Measurements from ENCODE around the gene INTS6.
A peak's percentile ranks its signal among the peaks of the same experiment; 100 is the strongest.
"Not testable (repeated sequence)": the region's sequence is repeated elsewhere in the genome, so short reads cannot be mapped to it uniquely, and the experiment has no call there.

Gene INTS6

GRCh38 chr13:51453959-51454703 lies 1.3 kb upstream of the INTS6 start:
- DNase-seq: no peak

- peak; percentile 44 for DNase-seq
Measured at GRCh38 chr13:51453207-51453958, 547 bp upstream of the INTS6 start.

GRCh38 chr13:51451467-51452360 lies 1.1 kb downstream of the INTS6 start:
- peak; percentile 33 for DNase-seq

- DNase-seq: no peak
Measured at GRCh38 chr13:51451134-51451466, 1.7 kb downstream of the INTS6 start.

- no peak for DNase-seq
Measured at GRCh38 chr13:51449018-51449417, 3.8 kb downstream of the INTS6 start.

- DNase-seq: no peak
Measured at GRCh38 chr13:51444922-51445321, 7.9 kb downstream of the INTS6 start.

- no peak for DNase-seq
Measured at GRCh38 chr13:51440381-51440780, 12.5 kb downstream of the INTS6 start.

- no peak for DNase-seq
Measured at GRCh38 chr13:51437550-51438127, 15.2 kb downstream of the INTS6 start.

GRCh38 chr13:51435002-51435578 lies 17.7 kb downstream of the INTS6 start:
- no peak for DNase-seq

GRCh38 chr13:51432576-51432975 lies 20.3 kb downstream of the INTS6 start:
- DNase-seq: no peak

- DNase-seq: no peak
Measured at GRCh38 chr13:51426982-51427381, 25.9 kb downstream of the INTS6 start.

GRCh38 chr13:51425410-51426042 lies 27.3 kb downstream of the INTS6 start:
- DNase-seq: no peak

- no peak for DNase-seq
Measured at GRCh38 chr13:51423766-51424165, 29.1 kb downstream of the INTS6 start.

GRCh38 chr13:51422484-51422883 lies 30.4 kb downstream of the INTS6 start:
- DNase-seq: no peak

- DNase-seq: no peak
Measured at GRCh38 chr13:51420681-51421490, 31.9 kb downstream of the INTS6 start.

GRCh38 chr13:51419001-51419636 lies 33.7 kb downstream of the INTS6 start:
- DNase-seq: no peak

GRCh38 chr13:51417716-51418115 lies 35.1 kb downstream of the INTS6 start:
- no peak for DNase-seq

GRCh38 chr13:51416107-51416506 lies 36.7 kb downstream of the INTS6 start:
- no peak for DNase-seq

GRCh38 chr13:51415339-51415738 lies 37.5 kb downstream of the INTS6 start:
- DNase-seq: not testable (repeated sequence)

- DNase-seq: no peak
Measured at GRCh38 chr13:51412431-51412830, 40.4 kb downstream of the INTS6 start.

GRCh38 chr13:51405176-51405575 lies 47.7 kb downstream of the INTS6 start:
- DNase-seq: no peak
